HEK293 (cell line): ENCODE data around the gene GTF3C1.
A peak's percentile ranks its signal among the peaks of the same experiment; 100 is the strongest.

Source experiments
- CTCF ChIA-PET: fragments of 350-600 bp; formaldehyde crosslinking; extraction: SDS; loops from one replicate; lab custom pipeline; 2021; ENCODE audit warnings: antibody characterized with exemption; lab: Yijun Ruan, JAX
- POLR2A ChIA-PET: fragments of 300-600 bp; formaldehyde crosslinking; extraction: SDS; loops from one replicate; lab custom pipeline; 2020; ENCODE audit warnings: antibody characterized with exemption, inconsistent platforms; lab: Yijun Ruan, JAX
- H3K27ac ChIP-seq: fragments of 200-500 bp; sonication (Bioruptor generic); 2 replicates; pipeline ENCODE4 v1.5.1; 2014; ENCODE audit warnings: low read depth, low read length, control low read depth, inconsistent platforms; ENCODE audit errors: extremely low read depth
- H3K36me3 ChIP-seq, 2 experiments: fragments of 200-500 bp in 1 of 2; sonication (Bioruptor generic) in 1 of 2; 1 replicate in 1 of 2; 2 replicates in 1 of 2; pipeline ENCODE4 v1.5.1; 2014 to 2017; ENCODE audit warnings: inconsistent platforms in 2 of 2, low read length in 2 of 2; ENCODE audit not compliant: control insufficient read depth in 2 of 2, insufficient read depth in 1 of 2
- H3K4me1 ChIP-seq: fragments of 200-500 bp; sonication (Bioruptor generic); 2 replicates; pipeline ENCODE4 v1.5.1; 2014; ENCODE audit warnings: mild to moderate bottlenecking, low read length, inconsistent platforms; ENCODE audit not compliant: control insufficient read depth, insufficient read depth
- H3K4me3 ChIP-seq: 2 replicates; pipeline ENCODE4 v1.5.1; 2011; ENCODE audit warnings: low read depth, mild to moderate bottlenecking, control low read depth, low read length, moderate library complexity
- H3K9me3 ChIP-seq: fragments of 200-500 bp; sonication (Bioruptor generic); 2 replicates; pipeline ENCODE4 v1.5.1; 2014; ENCODE audit warnings: low read depth, low read length, inconsistent platforms; ENCODE audit not compliant: control insufficient read depth, insufficient read depth
- BCL11A ChIP-seq: fragments of 450-650 bp; formaldehyde crosslinking; IDR thresholded peaks from 2 replicates; pipeline ENCODE4 v1.5.1; 2016; ENCODE audit warnings: low read depth, missing biosample characterization, missing genetic modification characterization
- BCL6B ChIP-seq: fragments of 450-650 bp; formaldehyde crosslinking; IDR thresholded peaks from 2 replicates; pipeline ENCODE4 v1.5.1; 2017; ENCODE audit warnings: missing biosample characterization, missing genetic modification characterization
- ZIC2 ChIP-seq: fragments of 450-650 bp; formaldehyde crosslinking; IDR thresholded peaks from 2 replicates; pipeline ENCODE4 v1.5.1; 2016; ENCODE audit warnings: missing biosample characterization, missing genetic modification characterization
- ZNF121 ChIP-seq: fragments of 450-650 bp; formaldehyde crosslinking; IDR thresholded peaks from 2 replicates; pipeline ENCODE4 v1.5.1; 2016; ENCODE audit warnings: missing biosample characterization, missing genetic modification characterization
- ZNF132 ChIP-seq: fragments of 450-650 bp; formaldehyde crosslinking; IDR thresholded peaks from 2 replicates; pipeline ENCODE4 v1.5.1; 2017; ENCODE audit warnings: missing biosample characterization, missing genetic modification characterization, borderline replicate concordance
- ZNF211 ChIP-seq: fragments of 450-650 bp; formaldehyde crosslinking; IDR thresholded peaks from 2 replicates; pipeline ENCODE4 v1.5.1; 2016; ENCODE audit warnings: low read depth, missing biosample characterization, missing genetic modification characterization
- ZNF274 ChIP-seq, 2 experiments: fragments of 200-500 bp in 1 of 2; fragments of 450-650 bp in 1 of 2; sonication (Bioruptor generic) in 1 of 2; formaldehyde crosslinking in 1 of 2; IDR thresholded peaks; 2 replicates each; pipeline versions ENCODE4 v1.5.1 to v1.6.1; 2014 to 2016; ENCODE audit warnings: borderline replicate concordance in 1 of 2, inconsistent platforms in 1 of 2, low read length in 1 of 2, missing biosample characterization in 1 of 2, missing genetic modification characterization in 1 of 2
- ZNF341 ChIP-seq: fragments of 450-650 bp; formaldehyde crosslinking; IDR thresholded peaks from 2 replicates; pipeline ENCODE4; 2016; ENCODE audit warnings: low read depth, missing biosample characterization, missing genetic modification characterization
- ZNF404 ChIP-seq: fragments of 450-650 bp; formaldehyde crosslinking; IDR thresholded peaks from 2 replicates; pipeline ENCODE4 v1.5.1; 2017; ENCODE audit warnings: missing biosample characterization, missing genetic modification characterization
- ZNF830 ChIP-seq: fragments of 450-650 bp; IDR thresholded peaks from 2 replicates; pipeline ENCODE4 v1.5.0; 2018; ENCODE audit warnings: missing biosample characterization, missing genetic modification characterization, low read depth, mild to moderate bottlenecking, moderate library complexity
- TF ChIP-seq, protein P1 (sequence below): fragments of 450-650 bp; formaldehyde crosslinking; IDR thresholded peaks from 2 replicates; pipeline ENCODE4 v1.5.1; 2017; ENCODE audit warnings: missing biosample characterization, missing genetic modification characterization
- TF ChIP-seq, protein P2 (sequence below): fragments of 450-650 bp; formaldehyde crosslinking; IDR thresholded peaks from 2 replicates; pipeline ENCODE4 v1.5.1; 2016; ENCODE audit warnings: missing biosample characterization, missing genetic modification characterization

Gene GTF3C1

DNA sequence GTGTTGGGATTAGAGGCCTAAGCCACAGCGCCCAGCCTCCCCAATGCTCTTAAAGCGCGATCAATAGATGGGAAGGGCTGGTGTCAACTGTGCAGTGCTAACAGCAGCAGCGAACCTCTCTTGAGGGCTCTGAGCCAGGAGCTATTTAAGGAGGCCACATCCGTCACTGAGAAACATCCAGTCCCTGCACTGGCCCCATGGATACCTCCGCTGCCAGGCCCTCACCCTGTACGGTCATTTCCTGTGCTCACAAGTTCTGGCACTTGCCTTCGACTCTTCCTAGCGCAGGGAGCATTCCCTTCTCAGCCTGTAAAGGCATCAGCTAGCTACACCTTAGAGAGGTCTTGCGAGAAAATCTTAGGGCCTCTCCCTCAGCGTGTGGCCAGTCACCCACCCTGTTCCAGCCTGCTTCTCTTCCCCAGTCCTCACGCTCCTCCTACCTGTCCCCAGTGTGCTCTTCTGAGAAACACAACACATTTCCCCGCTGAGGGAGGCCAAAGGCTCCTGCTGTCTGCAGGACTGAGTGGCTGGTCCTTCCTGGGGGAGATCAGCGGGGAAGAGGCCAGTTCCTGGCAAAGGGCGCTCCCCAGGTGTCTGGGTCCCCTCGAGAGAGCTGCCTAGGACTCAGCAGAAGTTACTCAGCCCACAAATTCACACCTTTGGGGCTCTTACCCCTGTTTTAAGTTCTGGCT, 28.6 kb downstream of the GTF3C1 start:
- Histone ChIP-seq H3K9me3 (no peaks in the 10 kb centered on the region), H3K27ac (no peak overlapping the region), H3K4me1 (no peaks in the 10 kb centered on the region), H3K4me3 (no peak overlapping the region), H3K36me3 (peaks cover 6 to 91% of the 10 kb centered on the region in 2 experiments; a peak in 2 of 3 replicates)
- ChIA-PET POLR2A (no interaction called here), CTCF (interaction anchor here (0.7 kb wide), 1 partner anchor 78 kb away, joined by 3 read pairs; no protein-coding TSS in a partner anchor)
- TF ChIP-seq ZIC2 (tag by site-specific recombination) (peak; percentile 76), ZNF274 (IDR thresholded peaks at IDR 0.05; ENCODE audit: low read length) (no peak), ZNF274 (tag by site-specific recombination; IDR thresholded peaks at IDR 0.05; ENCODE audit: borderline replicate concordance) (no peak), ZNF341 (tag by site-specific recombination) (no peak)

GRCh38 chr16:27518226-27518625, 31.5 kb downstream of the GTF3C1 start:
- Histone ChIP-seq H3K27ac (no peak overlapping the region), H3K4me1 (no peaks in the 10 kb centered on the region), H3K9me3 (no peaks in the 10 kb centered on the region), H3K36me3 (peaks cover 4 to 91% of the 10 kb centered on the region in 2 experiments; a peak in 2 of 3 replicates), H3K4me3 (no peak overlapping the region)
- CTCF ChIA-PET, result interaction anchor here (0.7 kb wide), 1 partner anchor 282 kb away, joined by 3 read pairs; no protein-coding TSS in a partner anchor
- POLR2A ChIA-PET, result no interaction called here
- TF ChIP-seq ZNF121 (tag by site-specific recombination) (no peak), ZNF132 (tag by site-specific recombination) (no peak), ZNF211 (no peak), BCL11A (tag by site-specific recombination) (no peak), ZNF274 (IDR thresholded peaks at IDR 0.05; ENCODE audit: low read length) (no peak), ZNF274 (tag by site-specific recombination; IDR thresholded peaks at IDR 0.05; ENCODE audit: borderline replicate concordance) (no peak), ZNF830 (tag by site-specific recombination) (no peak), BCL6B (no peak)
- TF ChIP-seq, protein P1, sequence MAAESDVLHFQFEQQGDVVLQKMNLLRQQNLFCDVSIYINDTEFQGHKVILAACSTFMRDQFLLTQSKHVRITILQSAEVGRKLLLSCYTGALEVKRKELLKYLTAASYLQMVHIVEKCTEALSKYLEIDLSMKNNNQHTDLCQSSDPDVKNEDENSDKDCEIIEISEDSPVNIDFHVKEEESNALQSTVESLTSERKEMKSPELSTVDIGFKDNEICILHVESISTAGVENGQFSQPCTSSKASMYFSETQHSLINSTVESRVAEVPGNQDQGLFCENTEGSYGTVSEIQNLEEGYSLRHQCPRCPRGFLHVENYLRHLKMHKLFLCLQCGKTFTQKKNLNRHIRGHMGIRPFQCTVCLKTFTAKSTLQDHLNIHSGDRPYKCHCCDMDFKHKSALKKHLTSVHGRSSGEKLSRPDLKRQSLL (tag by site-specific recombination), result no peak
- TF ChIP-seq, protein P2, sequence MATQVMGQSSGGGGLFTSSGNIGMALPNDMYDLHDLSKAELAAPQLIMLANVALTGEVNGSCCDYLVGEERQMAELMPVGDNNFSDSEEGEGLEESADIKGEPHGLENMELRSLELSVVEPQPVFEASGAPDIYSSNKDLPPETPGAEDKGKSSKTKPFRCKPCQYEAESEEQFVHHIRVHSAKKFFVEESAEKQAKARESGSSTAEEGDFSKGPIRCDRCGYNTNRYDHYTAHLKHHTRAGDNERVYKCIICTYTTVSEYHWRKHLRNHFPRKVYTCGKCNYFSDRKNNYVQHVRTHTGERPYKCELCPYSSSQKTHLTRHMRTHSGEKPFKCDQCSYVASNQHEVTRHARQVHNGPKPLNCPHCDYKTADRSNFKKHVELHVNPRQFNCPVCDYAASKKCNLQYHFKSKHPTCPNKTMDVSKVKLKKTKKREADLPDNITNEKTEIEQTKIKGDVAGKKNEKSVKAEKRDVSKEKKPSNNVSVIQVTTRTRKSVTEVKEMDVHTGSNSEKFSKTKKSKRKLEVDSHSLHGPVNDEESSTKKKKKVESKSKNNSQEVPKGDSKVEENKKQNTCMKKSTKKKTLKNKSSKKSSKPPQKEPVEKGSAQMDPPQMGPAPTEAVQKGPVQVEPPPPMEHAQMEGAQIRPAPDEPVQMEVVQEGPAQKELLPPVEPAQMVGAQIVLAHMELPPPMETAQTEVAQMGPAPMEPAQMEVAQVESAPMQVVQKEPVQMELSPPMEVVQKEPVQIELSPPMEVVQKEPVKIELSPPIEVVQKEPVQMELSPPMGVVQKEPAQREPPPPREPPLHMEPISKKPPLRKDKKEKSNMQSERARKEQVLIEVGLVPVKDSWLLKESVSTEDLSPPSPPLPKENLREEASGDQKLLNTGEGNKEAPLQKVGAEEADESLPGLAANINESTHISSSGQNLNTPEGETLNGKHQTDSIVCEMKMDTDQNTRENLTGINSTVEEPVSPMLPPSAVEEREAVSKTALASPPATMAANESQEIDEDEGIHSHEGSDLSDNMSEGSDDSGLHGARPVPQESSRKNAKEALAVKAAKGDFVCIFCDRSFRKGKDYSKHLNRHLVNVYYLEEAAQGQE (tag by site-specific recombination), result no peak

DNA sequence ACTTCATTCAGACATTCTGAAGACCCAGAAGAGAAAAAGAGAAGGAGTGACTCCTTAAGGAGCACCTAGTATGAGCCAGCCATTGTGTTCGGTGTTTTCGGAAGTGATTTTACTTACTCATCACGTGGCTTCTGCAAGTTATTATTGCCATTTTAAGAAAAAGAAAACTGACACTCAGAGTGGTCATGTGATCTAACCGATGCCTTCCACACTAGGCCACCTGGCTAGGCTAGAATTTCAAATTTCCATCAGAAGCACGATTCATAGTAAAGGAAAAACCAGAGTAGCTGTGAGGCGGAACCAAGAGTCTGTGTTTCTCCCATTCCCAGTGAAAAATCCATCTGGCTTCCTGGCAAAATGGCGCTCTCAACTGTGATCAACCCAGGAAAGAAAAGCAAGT, 32.0 kb downstream of the GTF3C1 start:
- H3K36me3 ChIP-seq, result peaks cover 8 to 91% of the 10 kb centered on the region in 2 experiments; a peak in 2 of 3 replicates
- TF ChIP-seq ZNF404 (tag by site-specific recombination), result no peak
- no peak overlapping the region for H3K4me3 ChIP-seq
- ChIA-PET POLR2A (no interaction called here), CTCF (interaction anchor here (0.7 to 2.8 kb wide), 2 partner anchors 13 to 281 kb away, joined by 3 to 12 read pairs; no protein-coding TSS in a partner anchor)
- no peak overlapping the region for H3K27ac ChIP-seq
- no peaks in the 10 kb centered on the region for H3K4me1 ChIP-seq
- H3K9me3 ChIP-seq, result no peaks in the 10 kb centered on the region
